SK-N-SH (cell line): Measurements from ENCODE around the gene FAM83D. TPM values are rescaled to one million over a fixed set of nuclear protein-coding genes. Genes with fewer than 3 reads are reported as not detected.

Experiments used
- CTCF ChIA-PET: fragments of 300-600, 350-600 bp; formaldehyde crosslinking; extraction: SDS; loops from one replicate; lab custom pipeline; 2021; lab: Yijun Ruan, JAX
- POLR2A ChIA-PET: fragments of 350-600 bp; sonication (Branson Sonifier 250); formaldehyde crosslinking; extraction: SDS; loops from one replicate; lab custom pipeline; 2020; ENCODE audit warnings: antibody characterized with exemption, inconsistent platforms; lab: Yijun Ruan, JAX
- DNase-seq: peaks from one replicate; pipeline ENCODE4 v3.0.0; 2012
- H2AFZ ChIP-seq: fragments of 200-600 bp; sonication (generic); 2 replicates; pipeline ENCODE4 v1.8.1; 2016; ENCODE audit warnings: antibody characterized with exemption, mild to moderate bottlenecking, low read depth
- H3F3A ChIP-seq: fragments of 200-600 bp; sonication (generic); replicated peaks from 2 replicates; pipeline ENCODE3; 2016; ENCODE audit warnings: antibody characterized with exemption, mild to moderate bottlenecking; ENCODE audit not compliant: insufficient read depth
- H3K27ac ChIP-seq, 2 experiments: fragments of 200-500 bp in 1 of 2; fragments of 200-600 bp in 1 of 2; sonication (Bioruptor generic) in 1 of 2; sonication (generic), shearing (Covaris generic) in 1 of 2; 2 replicates each; pipeline versions ENCODE4 v1.5.1 to v1.6.1; 2014 to 2016; ENCODE audit warnings: low read depth in 2 of 2, inconsistent platforms in 1 of 2, low read length in 1 of 2, mild to moderate bottlenecking in 1 of 2, mixed read lengths in 1 of 2
- H3K27me3 ChIP-seq: fragments of 200-600 bp; sonication (generic), shearing (Covaris generic); 2 replicates; pipeline ENCODE4 v1.6.1; 2016; ENCODE audit warnings: mixed run types; ENCODE audit not compliant: insufficient read depth
- H3K36me3 ChIP-seq, 2 experiments: fragments of 200-500 bp in 1 of 2; fragments of 200-600 bp in 1 of 2; sonication (Bioruptor generic) in 1 of 2; sonication (generic) in 1 of 2; replicated peaks in 1 of 2; 2 replicates each; pipeline versions ENCODE3 to v1.5.1; 2014 to 2016; ENCODE audit warnings: low read length in 1 of 2, mild to moderate bottlenecking in 1 of 2; ENCODE audit not compliant: insufficient read depth in 2 of 2, control insufficient read depth in 1 of 2
- H3K4me1 ChIP-seq, 2 experiments: fragments of 200-500 bp in 1 of 2; fragments of 200-600 bp in 1 of 2; sonication (Bioruptor generic) in 1 of 2; sonication (generic), shearing (Covaris generic) in 1 of 2; 2 replicates each; pipeline versions ENCODE4 v1.5.1 to v1.6.1; 2014 to 2016; ENCODE audit warnings: low read depth in 1 of 2, low read length in 1 of 2, mixed run types in 1 of 2; ENCODE audit not compliant: insufficient read depth in 2 of 2, control insufficient read depth in 1 of 2
- H3K4me2 ChIP-seq: fragments of 200-600 bp; sonication (generic), shearing (Covaris generic); 2 replicates; pipeline ENCODE4 v1.6.1; 2017; ENCODE audit warnings: mixed run types
- H3K4me3 ChIP-seq, 2 experiments: fragments of 200-500 bp in 1 of 2; fragments of 200-600 bp in 1 of 2; sonication (Bioruptor generic) in 1 of 2; sonication (generic), shearing (Covaris generic) in 1 of 2; 2 replicates each; pipeline versions ENCODE4 v1.5.1 to v1.8.1; 2014 to 2016; ENCODE audit warnings: low read depth in 2 of 2, inconsistent platforms in 1 of 2, low read length in 1 of 2, mild to moderate bottlenecking in 1 of 2, mixed read lengths in 1 of 2, moderate library complexity in 1 of 2
- H3K79me2 ChIP-seq: fragments of 200-600 bp; sonication (generic); 2 replicates; pipeline ENCODE4 v1.8.1; 2017; ENCODE audit warnings: mild to moderate bottlenecking; ENCODE audit not compliant: insufficient read depth
- H3K9ac ChIP-seq: fragments of 200-600 bp; sonication (generic); 2 replicates; pipeline ENCODE4 v1.6.1; 2017; ENCODE audit warnings: mixed run types
- H3K9me2 ChIP-seq: fragments of 200-600 bp; sonication (generic); 2 replicates; pipeline ENCODE4 v1.6.1; 2017; ENCODE audit warnings: mixed run types
- H3K9me3 ChIP-seq: fragments of 200-600 bp; sonication (generic); 2 replicates; pipeline ENCODE4 v1.6.1; 2017; ENCODE audit warnings: mixed run types, mild to moderate bottlenecking, moderate library complexity
- H4K20me1 ChIP-seq: fragments of 200-600 bp; sonication (generic); 2 replicates; pipeline ENCODE4 v1.6.1; 2017; ENCODE audit warnings: mild to moderate bottlenecking, mixed run types; ENCODE audit not compliant: insufficient read depth
- CHD2 ChIP-seq: fragments of 150-350 bp; IDR thresholded peaks from 2 replicates; pipeline ENCODE4 v1.6.1; 2018; ENCODE audit warnings: low read length; ENCODE audit not compliant: partially characterized antibody
- ELF1 ChIP-seq: IDR thresholded peaks from 2 replicates; pipeline ENCODE4 v1.4.0; 2012
- EP300 ChIP-seq, 2 experiments: IDR thresholded peaks; 2 replicates each; pipeline versions ENCODE4 v1.4.0 to v1.6.1; 2012; ENCODE audit warnings: borderline replicate concordance in 1 of 2, low read depth in 1 of 2, low read length in 1 of 2
- FOSL2 ChIP-seq: IDR thresholded peaks from 2 replicates; pipeline ENCODE4 v1.4.0; 2012; ENCODE audit warnings: low read depth, mild to moderate bottlenecking, moderate library complexity, borderline replicate concordance
- FOXM1 ChIP-seq: IDR thresholded peaks from 2 replicates; pipeline ENCODE4 v1.4.0; 2012; ENCODE audit warnings: low read depth, mild to moderate bottlenecking
- NFIC ChIP-seq: IDR thresholded peaks from 2 replicates; pipeline ENCODE4 v1.4.0; 2012; ENCODE audit warnings: borderline replicate concordance
- NRF1 ChIP-seq: IDR thresholded peaks from 2 replicates; pipeline ENCODE4 v1.6.1; 2012; ENCODE audit warnings: low read depth, mild to moderate bottlenecking, low read length
- SIN3A ChIP-seq: IDR thresholded peaks from 2 replicates; pipeline ENCODE4 v1.6.1; 2012; ENCODE audit warnings: low read depth, mild to moderate bottlenecking, low read length, moderate library complexity, borderline replicate concordance
- polyA plus RNA-seq, 3 experiments: library from polyadenylated mRNA; depleted of rRNA; stranded (reverse); fragments of >200 nt; gene quantifications; 2 replicates each; pipeline ENCODE4 v1.2.3, GENCODE V29; 2012
- TF ChIP-seq, protein P1 (sequence below): IDR thresholded peaks from 2 replicates; pipeline ENCODE4 v1.4.0; 2012; ENCODE audit warnings: low read depth
- TF ChIP-seq, protein P2 (sequence below): IDR thresholded peaks from 2 replicates; pipeline ENCODE4 v1.4.0; 2012; ENCODE audit warnings: low read depth, borderline replicate concordance
- TF ChIP-seq, protein P3 (sequence below): IDR thresholded peaks from 2 replicates; pipeline ENCODE4 v1.6.1; 2012; ENCODE audit warnings: mild to moderate bottlenecking, low read depth, low read length, moderate library complexity

Gene FAM83D
- polyA plus RNA-seq, 1 of the 3 experiments (the other 2 are of a cell fraction) = 21.5 TPM

GRCh38 chr20:38895098-38895949, 30.9 kb upstream of the FAM83D start (continued):
- TF ChIP-seq, protein P1, sequence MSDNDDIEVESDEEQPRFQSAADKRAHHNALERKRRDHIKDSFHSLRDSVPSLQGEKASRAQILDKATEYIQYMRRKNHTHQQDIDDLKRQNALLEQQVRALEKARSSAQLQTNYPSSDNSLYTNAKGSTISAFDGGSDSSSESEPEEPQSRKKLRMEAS = no peak

GRCh38 chr20:38896009-38896594, 30.1 kb upstream of the FAM83D start:
- H3K27me3 ChIP-seq = peaks cover 17% of the 10 kb centered on the region; the same call in 1 of the 2 replicates

More at GRCh38 chr20:38896009-38896594, 30.1 kb upstream of the FAM83D start:
- Histone ChIP-seq H2AFZ (no peak overlapping the region), H3K4me3 (no peak overlapping the region), H3K4me1 (peaks cover 0 to 30% of the 10 kb centered on the region in 2 experiments; a peak in 1 of 4 replicates), H3K9me2 (no peaks in the 10 kb centered on the region), H3K4me2 (no peak overlapping the region), H3F3A (no peaks in the 10 kb centered on the region), H3K36me3 (peaks cover 0 to 2% of the 10 kb centered on the region in 2 experiments), H3K79me2 (no peaks in the 10 kb centered on the region), H3K9me3 (no peaks in the 10 kb centered on the region), H3K9ac (no peak overlapping the region), H3K27ac (no peak overlapping the region), H4K20me1 (no peaks in the 10 kb centered on the region)
- POLR2A ChIA-PET = no interaction called here
- DNase-seq = no peak
- TF ChIP-seq NRF1 = no peak
- TF ChIP-seq CHD2 = no peak
- TF ChIP-seq FOXM1 = no peak
- no peak for TF ChIP-seq ELF1
- TF ChIP-seq FOSL2 = no peak
- no peak for TF ChIP-seq NFIC
- TF ChIP-seq EP300 (IDR thresholded peaks at IDR 0.05; ENCODE audit: borderline replicate concordance in 1 of 2, low read depth in 1 of 2, low read length in 1 of 2) = no peak
- TF ChIP-seq, protein P2, sequence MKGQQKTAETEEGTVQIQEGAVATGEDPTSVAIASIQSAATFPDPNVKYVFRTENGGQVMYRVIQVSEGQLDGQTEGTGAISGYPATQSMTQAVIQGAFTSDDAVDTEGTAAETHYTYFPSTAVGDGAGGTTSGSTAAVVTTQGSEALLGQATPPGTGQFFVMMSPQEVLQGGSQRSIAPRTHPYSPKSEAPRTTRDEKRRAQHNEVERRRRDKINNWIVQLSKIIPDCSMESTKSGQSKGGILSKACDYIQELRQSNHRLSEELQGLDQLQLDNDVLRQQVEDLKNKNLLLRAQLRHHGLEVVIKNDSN = no peak
- TF ChIP-seq SIN3A = no peak
- TF ChIP-seq, protein P3, sequence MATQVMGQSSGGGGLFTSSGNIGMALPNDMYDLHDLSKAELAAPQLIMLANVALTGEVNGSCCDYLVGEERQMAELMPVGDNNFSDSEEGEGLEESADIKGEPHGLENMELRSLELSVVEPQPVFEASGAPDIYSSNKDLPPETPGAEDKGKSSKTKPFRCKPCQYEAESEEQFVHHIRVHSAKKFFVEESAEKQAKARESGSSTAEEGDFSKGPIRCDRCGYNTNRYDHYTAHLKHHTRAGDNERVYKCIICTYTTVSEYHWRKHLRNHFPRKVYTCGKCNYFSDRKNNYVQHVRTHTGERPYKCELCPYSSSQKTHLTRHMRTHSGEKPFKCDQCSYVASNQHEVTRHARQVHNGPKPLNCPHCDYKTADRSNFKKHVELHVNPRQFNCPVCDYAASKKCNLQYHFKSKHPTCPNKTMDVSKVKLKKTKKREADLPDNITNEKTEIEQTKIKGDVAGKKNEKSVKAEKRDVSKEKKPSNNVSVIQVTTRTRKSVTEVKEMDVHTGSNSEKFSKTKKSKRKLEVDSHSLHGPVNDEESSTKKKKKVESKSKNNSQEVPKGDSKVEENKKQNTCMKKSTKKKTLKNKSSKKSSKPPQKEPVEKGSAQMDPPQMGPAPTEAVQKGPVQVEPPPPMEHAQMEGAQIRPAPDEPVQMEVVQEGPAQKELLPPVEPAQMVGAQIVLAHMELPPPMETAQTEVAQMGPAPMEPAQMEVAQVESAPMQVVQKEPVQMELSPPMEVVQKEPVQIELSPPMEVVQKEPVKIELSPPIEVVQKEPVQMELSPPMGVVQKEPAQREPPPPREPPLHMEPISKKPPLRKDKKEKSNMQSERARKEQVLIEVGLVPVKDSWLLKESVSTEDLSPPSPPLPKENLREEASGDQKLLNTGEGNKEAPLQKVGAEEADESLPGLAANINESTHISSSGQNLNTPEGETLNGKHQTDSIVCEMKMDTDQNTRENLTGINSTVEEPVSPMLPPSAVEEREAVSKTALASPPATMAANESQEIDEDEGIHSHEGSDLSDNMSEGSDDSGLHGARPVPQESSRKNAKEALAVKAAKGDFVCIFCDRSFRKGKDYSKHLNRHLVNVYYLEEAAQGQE = no peak
- CTCF ChIA-PET = interaction anchor here (1.1 to 5.6 kb wide), 5 partner anchors 8 to 166 kb away, joined by 3 to 52 read pairs (median 25); partner anchors contain the start of gene PPP1R16B
